ENCODE results near the gene LMBRD2. TPM values are rescaled to one million over a fixed set of nuclear protein-coding genes. Genes with fewer than 3 reads are reported as not detected.
"Not testable (repeated sequence)": the region's sequence is repeated elsewhere in the genome, so short reads cannot be mapped to it uniquely, and the experiment has no call there.

LMBRD2 gene
- total and polyA plus RNA-seq, 2 donors (not counting 3 experiments of a cell fraction or from before 2014, with no cell fraction given), result 1.2 to 5.2 TPM

DNA sequence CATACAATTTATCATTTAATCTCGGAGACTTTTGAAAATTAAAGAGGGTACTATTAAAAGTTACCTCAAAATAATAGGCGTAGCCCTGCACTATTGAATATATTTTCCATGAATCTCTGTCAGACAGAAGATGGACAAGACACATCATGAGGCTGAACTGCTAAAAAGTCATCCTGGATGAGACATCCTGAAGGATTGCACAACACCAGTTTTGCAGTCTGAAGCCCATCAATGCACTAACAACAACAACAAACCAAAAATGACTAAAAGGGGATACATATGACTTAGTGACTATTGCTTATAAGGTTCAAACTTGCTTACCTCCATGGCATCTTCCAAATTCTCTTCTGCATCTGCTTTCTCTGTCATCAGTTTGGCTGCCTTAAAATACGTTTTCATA lies 15.7 kb downstream of the LMBRD2 start:
- H3K27ac ChIP-seq (ENCODE audit: insufficient read depth, low read depth, low read length), result no peak overlapping the region
- H3K4me1 ChIP-seq (ENCODE audit: control insufficient read depth, extremely low read depth, insufficient read depth, low read length), result no peaks in the 10 kb centered on the region
- no peak overlapping the region for H3K9ac ChIP-seq (replicated peaks; ENCODE audit: extremely low read depth, insufficient read depth, low read length)
- TF ChIP-seq MYC (IDR thresholded peaks at IDR 0.05; ENCODE audit: low read depth, low read length) (no peak), POLR2A (IDR thresholded peaks at IDR 0.05; ENCODE audit: low read depth, low read length) (no peak), FOS (IDR thresholded peaks at IDR 0.05; ENCODE audit: borderline replicate concordance, insufficient read depth, low read length) (no peak), JUN (IDR thresholded peaks at IDR 0.05; ENCODE audit: borderline replicate concordance, insufficient read depth, insufficient read length, low read depth) (no peak), EZH2 (IDR thresholded peaks at IDR 0.05; ENCODE audit: borderline replicate concordance, low read depth, low read length, severe bottlenecking) (no peak)
- TF ChIP-seq, protein P1, sequence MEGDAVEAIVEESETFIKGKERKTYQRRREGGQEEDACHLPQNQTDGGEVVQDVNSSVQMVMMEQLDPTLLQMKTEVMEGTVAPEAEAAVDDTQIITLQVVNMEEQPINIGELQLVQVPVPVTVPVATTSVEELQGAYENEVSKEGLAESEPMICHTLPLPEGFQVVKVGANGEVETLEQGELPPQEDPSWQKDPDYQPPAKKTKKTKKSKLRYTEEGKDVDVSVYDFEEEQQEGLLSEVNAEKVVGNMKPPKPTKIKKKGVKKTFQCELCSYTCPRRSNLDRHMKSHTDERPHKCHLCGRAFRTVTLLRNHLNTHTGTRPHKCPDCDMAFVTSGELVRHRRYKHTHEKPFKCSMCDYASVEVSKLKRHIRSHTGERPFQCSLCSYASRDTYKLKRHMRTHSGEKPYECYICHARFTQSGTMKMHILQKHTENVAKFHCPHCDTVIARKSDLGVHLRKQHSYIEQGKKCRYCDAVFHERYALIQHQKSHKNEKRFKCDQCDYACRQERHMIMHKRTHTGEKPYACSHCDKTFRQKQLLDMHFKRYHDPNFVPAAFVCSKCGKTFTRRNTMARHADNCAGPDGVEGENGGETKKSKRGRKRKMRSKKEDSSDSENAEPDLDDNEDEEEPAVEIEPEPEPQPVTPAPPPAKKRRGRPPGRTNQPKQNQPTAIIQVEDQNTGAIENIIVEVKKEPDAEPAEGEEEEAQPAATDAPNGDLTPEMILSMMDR (IDR thresholded peaks at IDR 0.05; ENCODE audit: extremely low read depth in 1 of 2, insufficient read depth in 1 of 2, low read depth in 1 of 2, low read length in 2 of 2), result no peak
- TF ChIP-seq, protein P2, sequence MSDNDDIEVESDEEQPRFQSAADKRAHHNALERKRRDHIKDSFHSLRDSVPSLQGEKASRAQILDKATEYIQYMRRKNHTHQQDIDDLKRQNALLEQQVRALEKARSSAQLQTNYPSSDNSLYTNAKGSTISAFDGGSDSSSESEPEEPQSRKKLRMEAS (IDR thresholded peaks at IDR 0.05; ENCODE audit: insufficient read depth, insufficient read length), result no peak
- no TSS peak for BruUV-seq (replicated peaks)
- no peaks in the 10 kb centered on the region for H3K27me3 ChIP-seq (ENCODE audit: control insufficient read depth in 2 of 2, insufficient read depth in 2 of 2, low read length in 2 of 2)
- no peak overlapping the region for H3K4me2 ChIP-seq (ENCODE audit: insufficient read depth, low read length)
- FAIRE-seq, result no peak
- CTCF ChIA-PET, result no interaction called here
- dilution Hi-C loops (cut with MboI; ENCODE audit: extremely low pct_ligation_motif_present, low sequenced_read_pairs), result no loop called here
- H2AFZ ChIP-seq (ENCODE audit: low read depth, low read length), result no peak overlapping the region
- no peak overlapping the region for H3K4me3 ChIP-seq (replicated peaks in 1 of 3; ENCODE audit: insufficient read depth in 1 of 3, low read depth in 1 of 3, low read length in 3 of 3)
- intact Hi-C loops (cut with micrococcal nuclease), result no loop called here
- DNase-seq (ENCODE audit: low read depth, low spot score), result no peak
- no peaks in the 10 kb centered on the region for H4K20me1 ChIP-seq (replicated peaks; ENCODE audit: control insufficient read depth, extremely low read depth, insufficient read depth, low read length)
- H3K79me2 ChIP-seq (ENCODE audit: control insufficient read depth, insufficient read depth, low read length), result no peaks in the 10 kb centered on the region
- no peaks in the 10 kb centered on the region for H3K9me1 ChIP-seq (replicated peaks; ENCODE audit: control insufficient read depth, extremely low read depth, insufficient read depth, low read length)
- POLR2A ChIA-PET, result no interaction called here
- H3K9me3 ChIP-seq (replicated peaks; ENCODE audit: control insufficient read depth, insufficient read depth, low read length), result no peaks in the 10 kb centered on the region
- H3K36me3 ChIP-seq (ENCODE audit: control insufficient read depth in 2 of 2, extremely low read depth in 1 of 2, insufficient read depth in 2 of 2, low read length in 2 of 2), result no peaks in the 10 kb centered on the region

DNA sequence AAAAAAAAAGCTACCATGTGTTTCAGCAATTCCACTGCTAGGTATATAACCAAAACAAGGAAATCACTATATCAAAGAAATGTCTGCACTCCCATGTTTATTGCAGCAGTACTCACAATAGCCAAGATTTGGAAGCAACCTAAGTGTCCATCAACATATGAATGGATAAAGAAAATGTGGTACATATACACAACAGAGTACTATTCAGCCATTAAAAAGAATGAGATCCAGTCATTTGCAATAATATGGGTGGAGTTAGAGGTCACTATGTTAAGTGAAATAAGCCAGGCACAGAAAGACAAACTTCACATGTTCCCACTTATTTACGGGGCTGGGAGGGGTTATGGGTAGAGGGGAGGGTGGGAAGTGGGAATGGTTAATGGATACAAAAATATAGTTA lies 18.7 kb downstream of the LMBRD2 start:
- H3K36me3 ChIP-seq (ENCODE audit: control insufficient read depth in 2 of 2, extremely low read depth in 1 of 2, insufficient read depth in 2 of 2, low read length in 2 of 2); H4K20me1 ChIP-seq (replicated peaks; ENCODE audit: control insufficient read depth, extremely low read depth, insufficient read depth, low read length); H3K4me3 ChIP-seq (replicated peaks in 1 of 3; ENCODE audit: insufficient read depth in 1 of 3, low read depth in 1 of 3, low read length in 3 of 3); H3K9ac ChIP-seq (replicated peaks; ENCODE audit: extremely low read depth, insufficient read depth, low read length); H3K27ac ChIP-seq (ENCODE audit: insufficient read depth, low read depth, low read length); H2AFZ ChIP-seq (ENCODE audit: low read depth, low read length); H3K4me1 ChIP-seq (ENCODE audit: control insufficient read depth, extremely low read depth, insufficient read depth, low read length); FAIRE-seq; POLR2A ChIA-PET; intact Hi-C loops (cut with micrococcal nuclease); dilution Hi-C loops (cut with MboI; ENCODE audit: extremely low pct_ligation_motif_present, low sequenced_read_pairs); H3K79me2 ChIP-seq (ENCODE audit: control insufficient read depth, insufficient read depth, low read length); H3K9me1 ChIP-seq (replicated peaks; ENCODE audit: control insufficient read depth, extremely low read depth, insufficient read depth, low read length); H3K27me3 ChIP-seq (ENCODE audit: control insufficient read depth in 2 of 2, insufficient read depth in 2 of 2, low read length in 2 of 2); DNase-seq (ENCODE audit: low read depth, low spot score); BruUV-seq (replicated peaks); H3K9me3 ChIP-seq (replicated peaks; ENCODE audit: control insufficient read depth, insufficient read depth, low read length); H3K4me2 ChIP-seq (ENCODE audit: insufficient read depth, low read length): not testable (repeated sequence)
- CTCF ChIA-PET, result interaction anchor here (1.1 kb wide), 1 partner anchor 54 kb away, joined by 4 read pairs; no protein-coding TSS in a partner anchor

DNA sequence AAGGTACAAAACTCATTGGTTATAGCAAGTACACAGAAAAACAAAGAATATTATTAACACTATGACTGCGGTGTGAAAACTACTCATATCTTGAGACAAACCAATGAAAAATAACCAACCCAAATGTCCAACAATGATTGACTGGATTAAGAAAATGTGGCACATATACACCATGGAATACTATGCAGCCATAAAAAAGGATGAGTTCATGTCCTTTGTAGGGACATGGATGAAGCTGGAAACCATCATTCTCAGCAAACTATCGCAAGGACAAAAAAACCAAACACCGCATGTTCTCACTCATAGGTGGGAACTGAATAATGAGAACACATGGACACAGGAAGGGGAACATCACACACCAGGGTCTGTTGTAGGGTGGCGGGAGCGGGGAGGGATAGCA lies 22.0 kb downstream of the LMBRD2 start:
- H2AFZ ChIP-seq (ENCODE audit: low read depth, low read length); BruUV-seq (replicated peaks); H4K20me1 ChIP-seq (replicated peaks; ENCODE audit: control insufficient read depth, extremely low read depth, insufficient read depth, low read length); H3K9me3 ChIP-seq (replicated peaks; ENCODE audit: control insufficient read depth, insufficient read depth, low read length); H3K36me3 ChIP-seq (ENCODE audit: control insufficient read depth in 2 of 2, extremely low read depth in 1 of 2, insufficient read depth in 2 of 2, low read length in 2 of 2); H3K79me2 ChIP-seq (ENCODE audit: control insufficient read depth, insufficient read depth, low read length); intact Hi-C loops (cut with micrococcal nuclease); DNase-seq (ENCODE audit: low read depth, low spot score); H3K9ac ChIP-seq (replicated peaks; ENCODE audit: extremely low read depth, insufficient read depth, low read length); H3K27me3 ChIP-seq (ENCODE audit: control insufficient read depth in 2 of 2, insufficient read depth in 2 of 2, low read length in 2 of 2); H3K4me2 ChIP-seq (ENCODE audit: insufficient read depth, low read length); dilution Hi-C loops (cut with MboI; ENCODE audit: extremely low pct_ligation_motif_present, low sequenced_read_pairs); H3K4me1 ChIP-seq (ENCODE audit: control insufficient read depth, extremely low read depth, insufficient read depth, low read length); H3K9me1 ChIP-seq (replicated peaks; ENCODE audit: control insufficient read depth, extremely low read depth, insufficient read depth, low read length); POLR2A ChIA-PET; FAIRE-seq; H3K4me3 ChIP-seq (replicated peaks in 1 of 3; ENCODE audit: insufficient read depth in 1 of 3, low read depth in 1 of 3, low read length in 3 of 3); H3K27ac ChIP-seq (ENCODE audit: insufficient read depth, low read depth, low read length): not testable (repeated sequence)
- CTCF ChIA-PET, result interaction anchor here (1.0 kb wide), 1 partner anchor 49 kb away, joined by 3 read pairs; no protein-coding TSS in a partner anchor

Data from endothelial cell of umbilical vein (primary cell).